Islet of Langerhans (tissue), 1 donor: ENCODE measurements around the gene CIB4.

Experiments
- FAIRE-seq: peaks from one replicate; lab custom pipeline; 2011; peaks lifted over from hg19 to GRCh38; lab: Jason Lieb, UNC

Gene CIB4

GRCh38 chr2:26606847-26607190, 34.3 kb downstream of the CIB4 start:
- no peak for FAIRE-seq

GRCh38 chr2:26605999-26606846, 34.9 kb downstream of the CIB4 start:
- FAIRE-seq = no peak

GRCh38 chr2:26605195-26605998, 35.8 kb downstream of the CIB4 start:
- FAIRE-seq = peak; percentile 62

- FAIRE-seq = no peak
Measured at GRCh38 chr2:26602575-26602974, 38.6 kb downstream of the CIB4 start.

- FAIRE-seq = no peak
Measured at GRCh38 chr2:26599387-26599786, 41.8 kb downstream of the CIB4 start.

- FAIRE-seq = no peak
Measured at GRCh38 chr2:26598996-26599373, 42.2 kb downstream of the CIB4 start.

- FAIRE-seq = no peak
Measured at GRCh38 chr2:26598336-26598995, 42.7 kb downstream of the CIB4 start.

GRCh38 chr2:26597197-26597596, 44.0 kb downstream of the CIB4 start:
- no peak for FAIRE-seq

- FAIRE-seq = no peak
Measured at GRCh38 chr2:26595146-26595545, 46.0 kb downstream of the CIB4 start.

- no peak for FAIRE-seq
Measured at GRCh38 chr2:26591619-26592505, 49.3 kb downstream of the CIB4 start.

- no peak for FAIRE-seq
Measured at GRCh38 chr2:26590980-26591618, 50.1 kb downstream of the CIB4 start.

DNA sequence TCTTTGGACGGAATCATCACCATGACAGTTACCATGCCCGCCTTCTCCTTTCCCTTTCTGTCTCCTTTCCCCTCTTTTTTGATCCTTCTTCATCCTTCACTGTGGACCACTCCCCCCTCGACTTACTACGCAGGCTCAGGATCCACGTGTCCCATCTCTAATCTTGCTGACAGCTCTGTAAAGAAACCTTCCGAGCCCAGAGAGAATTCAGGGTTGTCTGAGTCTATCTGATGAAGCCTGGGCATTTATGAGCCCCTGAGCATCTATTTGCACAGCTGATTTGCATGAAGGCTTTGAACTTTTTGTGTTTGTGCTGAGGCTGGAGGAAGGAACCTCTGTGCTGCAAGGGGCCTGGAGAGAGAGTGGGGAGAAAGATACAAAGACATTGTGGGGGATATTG, 50.7 kb downstream of the CIB4 start:
- no peak for FAIRE-seq

GRCh38 chr2:26588576-26588975, 52.6 kb downstream of the CIB4 start:
- FAIRE-seq = no peak

- FAIRE-seq = no peak
Measured at GRCh38 chr2:26587994-26588393, 53.2 kb downstream of the CIB4 start.

- FAIRE-seq = no peak
Measured at GRCh38 chr2:26585966-26586365, 55.2 kb downstream of the CIB4 start.

DNA sequence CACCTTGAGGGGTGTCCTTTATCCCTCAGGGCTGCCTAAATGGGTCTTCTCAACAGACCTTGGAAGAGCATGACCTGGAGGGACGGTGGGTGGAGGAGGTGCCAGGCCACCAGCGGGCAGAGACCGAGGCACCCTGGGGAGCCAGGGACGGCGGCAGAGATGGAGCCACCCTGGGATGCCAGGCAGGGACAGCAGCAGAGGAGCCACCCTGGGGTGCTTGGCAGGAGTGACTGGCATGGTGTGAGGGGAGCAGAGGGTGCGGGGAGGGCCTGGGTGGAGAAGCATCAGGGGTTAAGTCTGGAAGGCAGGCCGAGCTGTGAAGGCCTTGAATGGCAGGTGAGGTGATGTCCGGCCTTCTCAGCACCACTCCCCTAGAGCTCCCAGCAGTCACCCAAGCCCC, 56.1 kb downstream of the CIB4 start:
- FAIRE-seq = no peak

DNA sequence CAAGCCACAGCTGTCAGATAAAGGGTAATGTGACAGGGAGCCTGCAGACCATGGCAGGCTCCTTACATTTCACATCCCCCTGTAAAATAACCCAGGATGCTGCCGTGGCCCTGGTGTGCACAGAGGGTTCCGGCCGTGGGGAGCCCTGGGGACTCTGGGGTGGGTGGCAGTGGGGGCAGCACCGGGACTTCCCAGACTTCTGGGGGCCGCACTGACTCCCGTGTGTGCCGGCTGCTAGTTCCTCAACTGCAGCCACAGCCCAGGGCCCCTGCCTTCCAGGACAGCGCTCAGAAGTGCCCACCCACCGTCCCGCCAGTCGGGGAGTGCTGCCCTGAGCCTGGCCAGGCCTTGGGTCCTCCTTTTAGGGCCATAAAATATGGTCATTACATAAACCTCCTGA, 56.5 kb downstream of the CIB4 start:
- no peak for FAIRE-seq

DNA sequence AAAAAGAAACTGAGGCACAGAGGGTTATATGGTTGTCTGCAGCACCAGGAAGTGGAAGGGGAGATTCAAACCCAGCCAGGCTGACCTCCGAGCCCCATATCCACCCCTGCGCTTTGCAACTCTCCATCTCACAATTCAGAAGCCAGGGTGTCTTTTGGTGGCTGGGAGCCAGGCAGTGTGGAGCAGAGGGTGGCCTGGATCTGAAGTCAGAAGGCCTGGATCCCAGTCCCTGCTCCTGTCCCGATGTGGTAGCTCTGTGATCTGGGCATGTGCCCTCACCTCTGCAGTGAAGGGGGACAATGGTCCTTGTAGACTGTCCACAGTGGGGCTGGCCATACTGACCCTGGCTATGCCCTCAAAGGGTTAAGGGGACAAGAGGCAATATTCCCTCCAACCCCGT, 57.0 kb downstream of the CIB4 start:
- FAIRE-seq = no peak

- no peak for FAIRE-seq
Measured at GRCh38 chr2:26583381-26583911, 57.7 kb downstream of the CIB4 start.

GRCh38 chr2:26582890-26583289, 58.3 kb downstream of the CIB4 start:
- FAIRE-seq = no peak
